Measurements from ENCODE around the gene TRANK1.

Gene TRANK1

DNA sequence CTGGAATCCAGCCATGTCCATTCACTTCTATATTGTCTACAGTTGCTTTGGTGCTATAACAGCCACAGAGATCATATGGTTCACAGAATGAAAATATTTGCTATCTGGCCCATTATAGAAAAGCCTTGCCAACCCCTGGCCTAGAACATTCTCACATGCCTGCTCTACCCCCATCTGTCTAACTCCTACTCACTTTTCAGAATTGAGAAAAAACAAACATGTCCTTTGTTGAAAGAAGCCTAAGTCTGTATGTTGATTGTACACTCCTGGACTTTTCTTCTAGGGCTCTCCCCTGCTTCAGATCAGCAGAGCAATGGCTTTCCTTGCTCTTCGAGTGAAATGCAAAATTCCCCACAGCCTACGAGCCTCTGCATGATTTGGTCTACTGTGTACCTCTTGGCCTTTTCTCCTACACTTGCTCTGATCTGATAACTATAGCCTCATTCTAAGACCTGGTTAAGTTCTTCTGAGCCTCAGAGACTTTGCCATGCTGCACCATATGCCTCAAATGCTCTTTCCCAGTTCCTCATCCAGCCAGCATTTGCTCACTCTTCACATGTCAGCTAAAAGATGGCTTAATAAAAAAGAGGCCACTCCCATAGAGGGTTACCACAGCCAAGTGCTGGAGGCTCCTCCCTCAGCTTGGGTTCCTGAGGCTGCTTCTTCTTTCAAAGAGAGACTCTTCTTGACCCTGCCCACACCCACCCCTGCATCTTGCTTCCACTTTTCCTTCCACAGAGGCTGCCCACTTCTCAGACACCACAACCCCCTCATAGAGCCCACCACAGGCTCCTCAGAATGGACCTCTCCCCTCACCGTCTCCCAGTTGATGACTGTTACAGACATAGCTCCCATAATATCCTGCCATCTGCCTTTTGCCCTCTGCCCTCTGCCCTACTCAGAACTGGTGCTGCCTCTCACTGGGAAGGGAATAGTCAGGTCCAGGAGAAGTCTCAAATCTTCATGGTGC is 157.6 kb downstream of the TRANK1 start:
- no peak for DNase-seq

DNA sequence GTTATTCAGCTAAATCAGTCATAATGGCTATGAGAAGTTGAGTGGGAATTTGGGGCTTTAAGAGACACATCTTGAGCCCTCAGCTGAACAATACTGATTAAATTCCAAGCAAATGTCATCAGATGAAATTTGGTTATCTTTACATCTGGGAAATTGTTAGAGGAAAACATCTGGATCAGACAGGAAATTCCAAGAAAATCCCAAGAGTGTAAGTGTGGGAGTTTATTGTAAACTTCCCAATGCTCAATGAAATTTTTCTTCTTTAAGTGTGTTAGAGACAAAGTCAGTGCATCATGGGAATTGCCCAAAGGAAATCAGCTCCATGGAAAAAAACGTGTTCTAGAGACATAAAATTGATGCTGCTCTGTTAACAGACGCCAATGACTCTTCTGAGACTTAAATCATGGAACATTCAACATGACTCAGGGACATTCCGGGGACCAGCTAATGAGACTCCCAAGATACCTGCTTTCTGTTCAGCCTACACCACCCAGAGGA is 160.7 kb downstream of the TRANK1 start:
- DNase-seq = no peak

DNA sequence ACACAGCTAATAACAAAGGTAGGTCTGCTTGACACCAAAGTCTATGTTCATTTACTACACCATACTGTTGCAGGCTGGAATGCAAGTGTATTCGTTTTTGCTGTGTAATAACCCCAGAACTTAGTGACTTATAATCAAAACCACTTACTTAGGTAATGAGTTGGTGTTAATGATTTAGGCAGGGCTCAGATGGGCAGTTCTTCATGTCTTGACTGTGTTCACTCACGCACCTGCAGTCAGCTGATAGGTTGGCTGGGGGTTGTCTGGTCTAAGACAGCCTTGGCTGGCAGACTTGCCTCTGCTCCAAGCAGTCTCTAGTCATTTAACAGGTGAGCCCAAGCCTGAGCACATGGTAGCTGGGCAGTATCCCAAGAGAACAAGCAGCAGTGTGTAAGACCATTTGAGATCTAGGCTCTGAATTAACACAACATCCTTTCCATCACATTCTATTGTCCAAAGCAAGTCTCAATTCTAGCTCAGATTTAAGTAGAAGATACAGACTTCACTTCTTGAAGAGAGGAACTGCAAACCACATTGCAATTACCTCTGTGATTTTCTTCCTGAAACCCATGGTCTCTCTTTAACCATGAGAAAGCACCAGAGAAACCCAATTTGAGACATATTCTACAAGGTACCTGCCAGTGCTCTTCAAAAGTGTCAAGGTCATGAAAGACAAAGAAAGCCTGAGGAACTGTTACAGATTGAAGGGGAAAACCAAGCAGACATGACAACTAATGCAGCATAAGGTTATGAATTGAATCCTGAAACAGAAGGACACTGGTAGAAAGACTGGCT is 167.2 kb downstream of the TRANK1 start:
- DNase-seq = no peak

All from NCI-H748 treated with DMSO at 0.1 percent for 48 hours (cell line).